ENCODE results near the gene MLIP. TPM values are rescaled to one million over a fixed set of nuclear protein-coding genes. Genes with fewer than 3 reads are reported as not detected.

Gene MLIP
- total RNA-seq, 5 donors from 2014 or later (not counting 1 experiment from before 2014, with no cell fraction given) = not detected

DNA sequence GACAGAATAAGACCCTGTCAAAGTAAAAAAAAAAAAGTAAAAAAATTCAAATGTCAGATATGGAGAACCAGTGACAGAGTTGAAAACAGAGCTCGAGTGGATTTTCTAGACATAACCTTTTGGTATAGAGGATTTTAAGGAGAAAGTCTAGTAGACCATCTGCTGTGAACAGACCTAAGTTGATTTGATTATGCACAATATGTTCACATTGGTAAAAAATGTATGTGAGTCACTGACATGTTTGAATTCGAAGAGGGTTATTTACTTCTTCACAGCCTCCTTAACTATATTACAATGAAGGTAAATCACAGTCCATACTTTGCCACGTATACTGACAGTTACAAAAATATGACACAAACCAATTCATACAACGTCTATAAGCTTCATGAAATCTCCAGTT is 204.4 kb downstream of the MLIP start:
- H3K27me3 ChIP-seq (replicated peaks in 1 of 2; ENCODE audit: control insufficient read depth in 2 of 2, extremely low read depth in 1 of 2, insufficient read depth in 2 of 2, low read length in 1 of 2) = no peaks in the 10 kb centered on the region
- no peak overlapping the region for H3K27ac ChIP-seq (ENCODE audit: low read length)
- no peak overlapping the region for H3K4me3 Mint-ChIP-seq
- WGBS (ENCODE audit: insufficient coverage) = no CpG with 5 or more reads among the region's 4 CpGs
- POLR2A ChIA-PET = no interaction called here
- ATAC-seq (replicated peaks in 1 of 4) (no peak), DNase-seq (no peak)
- CTCF ChIA-PET = no interaction called here
- no peaks in the 10 kb centered on the region for H3K36me3 Mint-ChIP-seq
- H3K4me1 ChIP-seq (ENCODE audit: control insufficient read depth in 1 of 2, extremely low read depth in 1 of 2, insufficient read depth in 2 of 2, low read length in 2 of 2) = no peaks in the 10 kb centered on the region
- H3K9me3 ChIP-seq = no peaks in the 10 kb centered on the region
- H3K4me1 Mint-ChIP-seq = no peaks in the 10 kb centered on the region
- no peaks in the 10 kb centered on the region for H3K27me3 Mint-ChIP-seq
- peaks cover 0 to 6% (median 2%) of the 10 kb centered on the region in 3 donors for H3K9me3 Mint-ChIP-seq
- no peak overlapping the region for H3K27ac Mint-ChIP-seq
- H3K4me3 ChIP-seq (ENCODE audit: control insufficient read depth in 1 of 2, extremely low read depth in 1 of 2, low read length in 1 of 2) = no peak overlapping the region
- H3K36me3 ChIP-seq (ENCODE audit: control insufficient read depth in 2 of 2, extremely low read depth in 1 of 2, insufficient read depth in 1 of 2, low read length in 1 of 2) = no peaks in the 10 kb centered on the region

Other genes with a start within 250 kb of the MLIP start
- not detected for gene TINAG, start 197.0 kb downstream of the MLIP start, total RNA-seq